ENCODE measurements around the gene TUBA4A.

- no peak for TF ChIP-seq ZC3H8 (IDR thresholded peaks at IDR 0.05)
- TF ChIP-seq ZKSCAN1 (IDR thresholded peaks at IDR 0.05; ENCODE audit: low read depth, low read length), result no peak
- TF ChIP-seq ZNF445 (CRISPR knock-in tag; IDR thresholded peaks at IDR 0.05; ENCODE audit: low read depth), result no peak
Observed at GRCh38 chr2:219218732-219219701, 34.7 kb downstream of the TUBA4A start, which contains the start of gene ABCB6.
